PC-9 (cell line): ENCODE data around the gene ST8SIA1. TPM values are rescaled to one million over a fixed set of nuclear protein-coding genes. Genes with fewer than 3 reads are reported as not detected.
"Not testable (repeated sequence)": the region's sequence is repeated elsewhere in the genome, so short reads cannot be mapped to it uniquely, and the experiment has no call there.

Source experiments
- Bru-seq: library from RNA; stranded (reverse); fragments of 400-500 nt; gene quantifications from one replicate; lab custom pipeline; 2021; lab: Mats Ljungman, UMichigan
- BruChase-seq, 2 experiments: library from RNA; stranded (reverse); fragments of 400-500 nt; gene quantifications; one replicate each; lab custom pipeline; 2021; lab: Mats Ljungman, UMichigan
- BruUV-seq: library from RNA; stranded (reverse); fragments of 400-500 nt; replicated peaks from 2 replicates; lab custom pipeline; 2021; lab: Mats Ljungman, UMichigan
- CTCF ChIA-PET: fragments of 300-600 bp; sonication (Branson Sonifier 250); formaldehyde crosslinking; loops from one replicate; lab custom pipeline; 2022; ENCODE audit warnings: antibody characterized with exemption; lab: Charles Lee
- POLR2A ChIA-PET: fragments of 300-600 bp; sonication (Branson Sonifier 250); formaldehyde crosslinking; loops from one replicate; lab custom pipeline; 2022; ENCODE audit warnings: antibody characterized with exemption; ENCODE audit not compliant: unreplicated experiment; lab: Charles Lee
- DNase-seq, 2 experiments: peaks; one replicate each; pipeline versions ENCODE4 v3.0.0 to v3.0.0-alpha.2; 2015 to 2022; ENCODE audit warnings: mixed read lengths in 1 of 2
- H2AFZ ChIP-seq: fragments of 200-600 bp; sonication (generic); 2 replicates; pipeline ENCODE4 v1.8.1; 2017; ENCODE audit warnings: antibody characterized with exemption
- H3F3A ChIP-seq: fragments of 200-600 bp; sonication (generic); 2 replicates; pipeline ENCODE4 v1.8.1; 2017; ENCODE audit warnings: antibody characterized with exemption, mild to moderate bottlenecking, low read depth; ENCODE audit not compliant: insufficient read depth
- H3K27ac ChIP-seq: fragments of 200-600 bp; sonication (generic); 2 replicates; pipeline ENCODE4 v1.6.1; 2016; ENCODE audit warnings: mixed run types
- H3K27me3 ChIP-seq: fragments of 200-600 bp; sonication (generic); 2 replicates; pipeline ENCODE4 v1.6.1; 2016; ENCODE audit warnings: low read depth, mixed run types; ENCODE audit not compliant: insufficient read depth
- H3K36me3 ChIP-seq: fragments of 200-600 bp; sonication (generic); 2 replicates; pipeline ENCODE4 v1.6.1; 2016; ENCODE audit warnings: low read depth, mixed run types
- H3K4me1 ChIP-seq: fragments of 200-600 bp; sonication (generic); replicated peaks from 2 replicates; pipeline ENCODE4 v1.6.1; 2016; ENCODE audit warnings: mixed run types; ENCODE audit not compliant: insufficient read depth
- H3K4me2 ChIP-seq: fragments of 200-600 bp; sonication (generic); 2 replicates; pipeline ENCODE4 v1.6.1; 2017; ENCODE audit warnings: mixed run types
- H3K4me3 ChIP-seq: fragments of 200-600 bp; sonication (generic); 2 replicates; pipeline ENCODE4 v1.6.1; 2016; ENCODE audit warnings: mixed run types
- H3K79me2 ChIP-seq: fragments of 200-600 bp; sonication (generic); 2 replicates; pipeline ENCODE4 v1.6.1; 2017; ENCODE audit warnings: low read depth, mixed run types
- H3K9me2 ChIP-seq: fragments of 200-600 bp; sonication (generic); 2 replicates; pipeline ENCODE4 v1.8.1; 2017; ENCODE audit warnings: mild to moderate bottlenecking; ENCODE audit not compliant: insufficient read depth
- H3K9me3 ChIP-seq: fragments of 200-600 bp; sonication (generic); 2 replicates; pipeline ENCODE4 v1.8.1; 2016; ENCODE audit warnings: low read depth; ENCODE audit not compliant: insufficient read depth
- H4K20me1 ChIP-seq: fragments of 200-600 bp; sonication (generic); 2 replicates; pipeline ENCODE4 v1.8.1; 2017; ENCODE audit not compliant: insufficient read depth
- CTCF ChIP-seq: fragments of 200-600 bp; sonication (generic); conservative IDR thresholded peaks from 2 replicates; pipeline ENCODE4 v1.6.1; 2017; ENCODE audit warnings: mixed run types, antibody characterized with exemption, mild to moderate bottlenecking, moderate library complexity
- EZH2 ChIP-seq: fragments of 200-600 bp; sonication (generic); IDR thresholded peaks from 2 replicates; pipeline ENCODE4 v1.8.0; 2017; ENCODE audit warnings: antibody characterized with exemption, low read depth
- intact Hi-C: fragments of 100-400 bp; cut with micrococcal nuclease; formaldehyde crosslinking; loops from one replicate; pipeline ENCODE4 v1.10.0; 2022; ENCODE audit not compliant: unreplicated experiment
- long read RNA-seq: library from polyadenylated mRNA; stranded (forward); transcript quantifications from one replicate; pipeline ENCODE4 v2.0.0, GENCODE V29; 2022
- total RNA-seq: library from RNA; stranded (reverse); gene quantifications from 2 replicates; pipeline ENCODE4 v1.2.3, GENCODE V29; 2021

ST8SIA1 gene, protein sequence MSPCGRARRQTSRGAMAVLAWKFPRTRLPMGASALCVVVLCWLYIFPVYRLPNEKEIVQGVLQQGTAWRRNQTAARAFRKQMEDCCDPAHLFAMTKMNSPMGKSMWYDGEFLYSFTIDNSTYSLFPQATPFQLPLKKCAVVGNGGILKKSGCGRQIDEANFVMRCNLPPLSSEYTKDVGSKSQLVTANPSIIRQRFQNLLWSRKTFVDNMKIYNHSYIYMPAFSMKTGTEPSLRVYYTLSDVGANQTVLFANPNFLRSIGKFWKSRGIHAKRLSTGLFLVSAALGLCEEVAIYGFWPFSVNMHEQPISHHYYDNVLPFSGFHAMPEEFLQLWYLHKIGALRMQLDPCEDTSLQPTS
- 2.4 and 3.1 TPM in 2 replicates for total RNA-seq
- percentile 32 among the genes with signal in this experiment for Bru-seq, nascent RNA
- BruChase-seq, experiment 1, labeled RNA remaining after a 2-hour chase = percentile 39 among the genes with signal in this experiment
- BruChase-seq, experiment 2, labeled RNA remaining after a 6-hour chase = percentile 23 among the genes with signal in this experiment
- long read RNA-seq, partial matches to known transcripts = 0 of 1 reads
- long read RNA-seq, other reads (novel, unspliced or antisense) = 1 of 1 reads

GRCh38 chr12:22334410-22335100 lies at the start of gene ST8SIA1:
Gene ST8SIA1 (minus strand): TSS chr12:22334707. CDS start chr12:22334232, 475 bp downstream.
- Histone ChIP-seq H3K4me3 (peak within 1 kb of the TSS; percentile 72), H3K79me2 (no peaks in the 10 kb centered on the region), H3K4me1 (peaks cover 7% of the 10 kb centered on the region; the same call in 1 of the 2 replicates), H3K9me3 (no peaks in the 10 kb centered on the region), H3K27me3 (no peaks in the 10 kb centered on the region), H3K36me3 (no peaks in the 10 kb centered on the region), H4K20me1 (no peaks in the 10 kb centered on the region), H3K4me2 (peak within 1 kb of the TSS; percentile 96), H3K27ac (no peak within 1 kb of the TSS), H2AFZ (peak within 1 kb of the TSS; percentile 91), H3F3A (no peaks in the 10 kb centered on the region), H3K9me2 (no peaks in the 10 kb centered on the region)
- no TSS peak for BruUV-seq
- no peak for TF ChIP-seq CTCF
- ChIA-PET POLR2A (no interaction called here), CTCF (no interaction called here)
- peak in 1 of 2 experiments; percentile 6 for DNase-seq
- intact Hi-C loops = loop anchor here (1.0 to 5.0 kb wide), 4 partner anchors 109 to 637 kb away; no protein-coding TSS in a partner anchor

GRCh38 chr12:22380031-22380430 lies 45.5 kb upstream of the ST8SIA1 start:
- H3K9me2 ChIP-seq = no peaks in the 10 kb centered on the region
- CTCF ChIA-PET = no interaction called here
- H3K27me3 ChIP-seq = no peaks in the 10 kb centered on the region
- H3K4me1 ChIP-seq = peaks cover 28% of the 10 kb centered on the region
- no peak overlapping the region for H2AFZ ChIP-seq
- no peak for TF ChIP-seq EZH2
- TF ChIP-seq CTCF = no peak
- H4K20me1 ChIP-seq = no peaks in the 10 kb centered on the region
- no peak overlapping the region for H3K4me2 ChIP-seq
- H3K4me3 ChIP-seq = no peak overlapping the region
- POLR2A ChIA-PET = no interaction called here
- no peaks in the 10 kb centered on the region for H3K79me2 ChIP-seq
- no TSS peak for BruUV-seq
- intact Hi-C loops = no loop called here
- peaks cover 18% of the 10 kb centered on the region for H3F3A ChIP-seq
- DNase-seq = no peak
- H3K27ac ChIP-seq = no peak overlapping the region
- no peaks in the 10 kb centered on the region; the same call in 1 of the 2 replicates for H3K9me3 ChIP-seq
- H3K36me3 ChIP-seq = no peaks in the 10 kb centered on the region

GRCh38 chr12:22377731-22378496 lies 43.4 kb upstream of the ST8SIA1 start:
- H3K27me3 ChIP-seq = no peaks in the 10 kb centered on the region
- H3K9me3 ChIP-seq = no peaks in the 10 kb centered on the region
- H4K20me1 ChIP-seq = no peaks in the 10 kb centered on the region
- CTCF ChIA-PET = no interaction called here
- peak; percentile 22 to 60 for DNase-seq
- no peaks in the 10 kb centered on the region for H3K36me3 ChIP-seq
- H3K4me2 ChIP-seq = peak overlapping the region; percentile 53
- no TSS peak for BruUV-seq
- peak overlapping the region; percentile 50 for H3K27ac ChIP-seq
- H3F3A ChIP-seq = peaks cover 18% of the 10 kb centered on the region
- TF ChIP-seq EZH2 (no peak), CTCF (no peak)
- POLR2A ChIA-PET = interaction anchor here (0.7 kb wide), 2 partner anchors 59 to 298 kb away, joined by 4 to 5 read pairs; no protein-coding TSS in a partner anchor
- H3K4me1 ChIP-seq = peaks cover 28% of the 10 kb centered on the region
- no peaks in the 10 kb centered on the region for H3K79me2 ChIP-seq
- intact Hi-C loops = no loop called here
- 0 out of 2 replicates have a peak, but pooled peaks cover 3% of the 10 kb centered on the region for H3K9me2 ChIP-seq
- no peak overlapping the region for H2AFZ ChIP-seq
- no peak overlapping the region for H3K4me3 ChIP-seq

- H3K27me3 ChIP-seq, intact Hi-C loops, CTCF ChIA-PET, H4K20me1 ChIP-seq, H3K9me2 ChIP-seq, H3K4me3 ChIP-seq, H3K36me3 ChIP-seq, DNase-seq, H2AFZ ChIP-seq, H3K9me3 ChIP-seq, BruUV-seq, POLR2A ChIA-PET, H3K4me2 ChIP-seq, H3K27ac ChIP-seq, H3K79me2 ChIP-seq: not testable (repeated sequence)
- Histone ChIP-seq H3F3A (peaks cover 18% of the 10 kb centered on the region), H3K4me1 (peaks cover 28% of the 10 kb centered on the region)
These were observed 42.2 kb upstream of the ST8SIA1 start for GRCh38 chr12:22376596-22377150.
